GM12801 (cell line): ENCODE results near the gene CYLD.

Experiments
- CTCF ChIP-seq: IDR thresholded peaks from one replicate; pipeline ENCODE4 v1.5.1; 2011; ENCODE audit warnings: control low read depth; ENCODE audit not compliant: insufficient read length; ENCODE audit errors: extremely low read depth

Gene CYLD

GRCh38 chr16:50837324-50837723, 95.4 kb downstream of the CYLD start:
- TF ChIP-seq CTCF: no peak

- no peak for TF ChIP-seq CTCF
These were observed 96.3 kb downstream of the CYLD start for GRCh38 chr16:50838165-50838564.

GRCh38 chr16:50838885-50839284, 97.0 kb downstream of the CYLD start:
- TF ChIP-seq CTCF: no peak

- TF ChIP-seq CTCF: no peak
These were observed 97.5 kb downstream of the CYLD start for GRCh38 chr16:50839356-50839755.

- TF ChIP-seq CTCF: no peak
These were observed 98.2 kb downstream of the CYLD start for GRCh38 chr16:50839920-50840729.

GRCh38 chr16:50841081-50841886, 99.4 kb downstream of the CYLD start:
- TF ChIP-seq CTCF: no peak

GRCh38 chr16:50842013-50842505, 100.2 kb downstream of the CYLD start:
- no peak for TF ChIP-seq CTCF
